ENCODE results near the gene AQP1. TPM values are rescaled to one million over a fixed set of nuclear protein-coding genes. Genes with fewer than 3 reads are reported as not detected.

Gene AQP1
- total and polyA plus RNA-seq, 2 of the 8 experiments (the other 6 are each of a cell fraction or from before 2014, with no cell fraction given) = 0.18 to 0.19 TPM

DNA sequence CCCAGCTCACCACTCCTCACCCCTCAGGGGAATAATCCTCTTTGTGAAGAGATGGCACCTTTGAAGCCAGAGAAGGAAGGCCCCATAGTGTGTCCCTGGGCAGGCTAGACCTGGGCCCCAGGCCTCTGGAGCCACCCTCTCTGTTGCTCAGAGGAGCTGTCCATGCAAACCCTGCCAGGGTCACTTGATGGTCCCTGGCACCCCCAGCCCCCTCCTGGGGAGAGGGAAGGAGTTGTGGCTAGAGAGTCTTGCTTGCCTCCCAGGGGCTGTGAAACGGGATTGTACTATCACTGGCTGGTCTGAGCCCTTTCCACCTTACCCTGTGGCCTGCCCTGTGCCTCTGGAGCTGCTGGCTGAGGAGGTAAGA lies 57.9 kb downstream of the AQP1 start:
- H2BK5ac ChIP-seq (ENCODE audit: low read depth, low read length) = no peak overlapping the region
- no peak overlapping the region for H4K91ac ChIP-seq (replicated peaks; ENCODE audit: insufficient read length, low read length)
- H3K79me1 ChIP-seq (ENCODE audit: low read depth, low read length) = no peaks in the 10 kb centered on the region
- H4K8ac ChIP-seq (ENCODE audit: extremely low read depth, insufficient read depth, low read length) = no peak overlapping the region
- no peak overlapping the region for H3K27ac ChIP-seq (ENCODE audit: low read depth, low read length)
- no peaks in the 10 kb centered on the region for H4K20me1 ChIP-seq (replicated peaks in 1 of 2; ENCODE audit: control insufficient read depth in 1 of 2, insufficient read depth in 2 of 2, low read length in 2 of 2)
- 78% methylated on average over 1 of the region's 1 CpG; no CpG with 5 or more reads in 1 of the 2 experiments for WGBS, 2 experiments (ENCODE audit: extremely low coverage in 1 of 2, insufficient coverage in 1 of 2, insufficient read length in 1 of 2, insufficient replicate concordance in 2 of 2, low coverage in 1 of 2, low lambda C conversion rate in 2 of 2, missing lambda C conversion rate in 1 of 2)
- H3K14ac ChIP-seq (ENCODE audit: insufficient read length) = no peak overlapping the region
- H2BK120ac ChIP-seq (replicated peaks; ENCODE audit: low read depth, low read length) = no peak overlapping the region
- no peaks in the 10 kb centered on the region for H3K27me3 ChIP-seq (replicated peaks in 1 of 4; ENCODE audit: control insufficient read depth in 3 of 4, extremely low read depth in 1 of 4, insufficient read depth in 3 of 4, low read length in 3 of 4)
- H3K18ac ChIP-seq (ENCODE audit: extremely low read depth, low read length) = no peak overlapping the region
- H2AFZ ChIP-seq (ENCODE audit: low read length) = no peak overlapping the region
- H3K4me2 ChIP-seq (ENCODE audit: insufficient read depth in 1 of 2, low read depth in 2 of 2, low read length in 2 of 2) = no peak overlapping the region
- H2AK5ac ChIP-seq (ENCODE audit: low read depth, low read length) = no peak overlapping the region
- H3K23ac ChIP-seq (ENCODE audit: insufficient read length) = no peak overlapping the region
- H2BK15ac ChIP-seq (ENCODE audit: low read length) = no peak overlapping the region
- no peak overlapping the region for H2BK12ac ChIP-seq (ENCODE audit: low read depth, low read length)
- H3K4me3 ChIP-seq (ENCODE audit: extremely low read depth in 1 of 4, insufficient read depth in 2 of 4, low read depth in 3 of 4, low read length in 4 of 4) = no peak overlapping the region
- FAIRE-seq (no peak), DNase-seq (ENCODE audit: low read depth in 1 of 2, low spot score in 2 of 2) (no peak)
- no peak overlapping the region for H3K56ac ChIP-seq (replicated peaks; ENCODE audit: insufficient read length, low read depth, low read length)
- H2BK20ac ChIP-seq (ENCODE audit: low read length) = no peak overlapping the region
- H3K79me2 ChIP-seq (ENCODE audit: control insufficient read depth in 1 of 2, insufficient read depth in 2 of 2, low read length in 2 of 2) = no peaks in the 10 kb centered on the region
- ChIA-PET POLR2A (ENCODE audit: partially characterized antibody) (no interaction called here), CTCF (ENCODE audit: partially characterized antibody) (interaction anchor here (0.6 to 26.1 kb wide), 9 partner anchors 9 to 803 kb away, joined by 3 to 309 read pairs (median 7); partner anchors contain the start of gene AQP1)
- H4K5ac ChIP-seq (ENCODE audit: insufficient read length, low read depth, low read length) = no peak overlapping the region
- H3K23me2 ChIP-seq (ENCODE audit: low read depth, low read length) = no peaks in the 10 kb centered on the region
- no peaks in the 10 kb centered on the region for H3K9me3 ChIP-seq (ENCODE audit: insufficient read depth in 2 of 2, low read depth in 1 of 2, low read length in 1 of 2)
- H3K4ac ChIP-seq (replicated peaks; ENCODE audit: insufficient read length, low read depth, low read length) = no peak overlapping the region
- TF ChIP-seq MAFK (IDR thresholded peaks at IDR 0.05; ENCODE audit: low read depth, low read length) = no peak
- no peak for TF ChIP-seq BRCA1 (IDR thresholded peaks at IDR 0.05; ENCODE audit: low read depth, low read length)
- no peak for TF ChIP-seq BACH1 (IDR thresholded peaks at IDR 0.05; ENCODE audit: low read length)
- TF ChIP-seq SUZ12 (IDR thresholded peaks at IDR 0.05; ENCODE audit: low read length) = no peak
- TF ChIP-seq EZH2 (IDR thresholded peaks at IDR 0.05; ENCODE audit: low read depth, low read length, severe bottlenecking) = no peak
- TF ChIP-seq CBX8 (IDR thresholded peaks at IDR 0.05; ENCODE audit: borderline replicate concordance, low read depth, low read length) = no peak
- H3K9ac ChIP-seq (replicated peaks in 1 of 4; ENCODE audit: extremely low read depth in 1 of 4, low read depth in 3 of 4, low read length in 3 of 4) = no peak overlapping the region
- H3K4me1 ChIP-seq (replicated peaks in 1 of 4; ENCODE audit: control insufficient read depth in 3 of 4, insufficient read depth in 4 of 4, low read length in 3 of 4) = peaks cover 0 to 6% (median 3%) of the 10 kb centered on the region in 4 experiments; a peak in 4 of 7 replicates
- no peaks in the 10 kb centered on the region for H3K36me3 ChIP-seq (ENCODE audit: control insufficient read depth in 2 of 4, insufficient read depth in 4 of 4, low read length in 3 of 4)
